NT2/D1 (cell line): ENCODE results near the gene BCAM.

Experiments
- YY1 ChIP-seq: IDR thresholded peaks from 2 replicates; pipeline ENCODE4 v1.6.1; 2011; ENCODE audit not compliant: insufficient read length, insufficient read depth
- ZNF274 ChIP-seq: IDR thresholded peaks from 2 replicates; pipeline ENCODE4 v1.6.1; 2011; ENCODE audit warnings: mild to moderate bottlenecking, low read depth, low read length

DNA sequence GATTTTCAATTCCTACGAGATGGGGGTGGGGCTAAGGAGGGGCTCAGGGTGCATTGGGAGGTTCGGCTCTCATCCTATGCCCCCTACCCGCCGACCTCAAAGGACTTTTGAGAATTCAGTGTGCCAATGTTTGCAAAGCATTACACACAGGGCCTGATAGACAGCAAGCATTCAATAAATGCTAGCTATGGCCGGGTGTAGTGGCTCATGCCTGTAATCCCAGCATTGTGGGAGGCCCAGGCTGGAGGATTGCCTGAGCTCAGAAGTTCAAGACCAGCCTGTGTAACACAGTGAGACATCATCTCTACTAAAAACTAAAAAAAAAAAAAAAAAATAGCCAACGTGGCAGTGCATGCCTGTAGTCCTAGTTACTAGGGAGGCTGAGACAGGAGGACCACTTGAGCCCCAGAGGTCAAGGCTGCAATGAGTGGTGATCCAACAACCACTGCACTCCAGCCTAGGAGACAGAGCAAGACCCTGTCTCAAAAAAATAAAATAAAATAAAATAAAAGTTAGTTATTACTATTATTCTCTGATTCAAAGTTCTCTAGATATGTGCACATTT is 33.1 kb upstream of the BCAM start:
- TF ChIP-seq YY1 (no peak), ZNF274 (no peak)
